Smooth muscle cell (in vitro differentiated cells): Measurements from ENCODE around the gene TPMT. TPM values are rescaled to one million over a fixed set of nuclear protein-coding genes. Genes with fewer than 3 reads are reported as not detected.

Experiments used
- DNase-seq: peaks from one replicate; lab custom pipeline; 2025; ENCODE audit not compliant: unreplicated experiment; lab: John Stamatoyannopoulos, UW
- H2AFZ ChIP-seq: fragments of 200-600 bp; sonication (generic); 2 replicates; pipeline ENCODE4 v1.6.0; 2016; ENCODE audit warnings: antibody characterized with exemption, low read depth, mild to moderate bottlenecking
- H3F3A ChIP-seq: fragments of 200-600 bp; sonication (generic); 2 replicates; pipeline ENCODE4 v1.6.0; 2017; ENCODE audit warnings: antibody characterized with exemption, low read depth
- H3K27ac ChIP-seq: fragments of 200-600 bp; sonication (generic); 2 replicates; pipeline ENCODE4 v1.5.1; 2016; ENCODE audit warnings: low read depth, mild to moderate bottlenecking
- H3K27me3 ChIP-seq: fragments of 200-600 bp; sonication (generic); 2 replicates; pipeline ENCODE4 v1.6.1; 2016; ENCODE audit warnings: low read depth, mild to moderate bottlenecking
- H3K36me3 ChIP-seq: fragments of 200-600 bp; sonication (generic); 2 replicates; pipeline ENCODE4 v1.5.1; 2016; ENCODE audit warnings: low read depth
- H3K4me1 ChIP-seq: fragments of 200-600 bp; sonication (generic); 2 replicates; pipeline ENCODE4 v1.5.1; 2016; ENCODE audit warnings: low read depth
- H3K4me2 ChIP-seq: fragments of 200-600 bp; sonication (generic); 2 replicates; pipeline ENCODE4 v1.6.0; 2016; ENCODE audit warnings: mild to moderate bottlenecking
- H3K4me3 ChIP-seq: fragments of 200-600 bp; sonication (generic); 2 replicates; pipeline ENCODE4 v1.5.1; 2016; ENCODE audit warnings: mild to moderate bottlenecking
- H3K79me2 ChIP-seq: fragments of 200-600 bp; sonication (generic); 2 replicates; pipeline ENCODE4 v1.6.0; 2016; ENCODE audit warnings: low read depth, mild to moderate bottlenecking
- H3K9ac ChIP-seq: fragments of 200-600 bp; sonication (generic); 2 replicates; pipeline ENCODE4 v1.6.0; 2016; ENCODE audit warnings: low read depth
- H3K9me3 ChIP-seq: fragments of 200-600 bp; sonication (generic); replicated peaks from 2 replicates; pipeline ENCODE4 v1.5.1; 2016; ENCODE audit warnings: low read depth
- H4K20me1 ChIP-seq: fragments of 200-600 bp; sonication (generic); 2 replicates; pipeline ENCODE4 v1.6.0; 2016; ENCODE audit warnings: low read depth
- CTCF ChIP-seq: fragments of 200-600 bp; sonication (generic); IDR thresholded peaks from 2 replicates; pipeline ENCODE4 v1.5.1; 2017; ENCODE audit warnings: borderline replicate concordance, mild to moderate bottlenecking, antibody characterized with exemption; ENCODE audit not compliant: insufficient read depth, poor library complexity, severe bottlenecking
- WGBS: methylation state at CpG from one replicate; pipeline ENCODE4 v1.1.7; 2016; ENCODE audit warnings: low lambda C conversion rate; 5-methylcytosine and 5-hydroxymethylcytosine counted together
- polyA plus RNA-seq: library from polyadenylated mRNA; unstranded; fragments of >200 nt; fragmentation: Nextera tagmentation; extraction: Ambion mirVana; gene quantifications from 2 replicates; pipeline ENCODE4 v1.2.1, GENCODE V29; 2016
- total RNA-seq: library from RNA; depleted of rRNA; stranded (reverse); fragments of >200 nt; gene quantifications from 2 replicates; pipeline ENCODE4 v1.2.3, GENCODE V29; 2014

Gene TPMT
- total and polyA plus RNA-seq, 2 experiments from 2014 or later: 4.9 to 9.6 TPM

GRCh38 chr6:18115356-18115755, 39.5 kb downstream of the TPMT start:
- Histone ChIP-seq H3F3A (no peaks in the 10 kb centered on the region), H3K79me2 (no peaks in the 10 kb centered on the region), H3K4me3 (no peak overlapping the region), H4K20me1 (no peaks in the 10 kb centered on the region), H3K4me2 (no peak overlapping the region), H3K9me3 (no peaks in the 10 kb centered on the region), H3K27me3 (no peaks in the 10 kb centered on the region), H3K27ac (peak overlapping the region; percentile 67), H3K4me1 (no peaks in the 10 kb centered on the region), H3K36me3 (no peaks in the 10 kb centered on the region), H3K9ac (no peak overlapping the region), H2AFZ (no peak overlapping the region)
- no peak for DNase-seq
- WGBS: 58% methylated on average over 2 of the region's 2 CpGs
- no peak for TF ChIP-seq CTCF

- Histone ChIP-seq H3K4me1 (no peaks in the 10 kb centered on the region), H4K20me1 (no peaks in the 10 kb centered on the region), H3K4me3 (no peak overlapping the region), H3K36me3 (no peaks in the 10 kb centered on the region), H3K9ac (no peak overlapping the region), H3K79me2 (no peaks in the 10 kb centered on the region), H3F3A (no peaks in the 10 kb centered on the region), H3K27me3 (no peaks in the 10 kb centered on the region), H3K9me3 (no peaks in the 10 kb centered on the region), H2AFZ (no peak overlapping the region), H3K27ac (no peak overlapping the region), H3K4me2 (no peak overlapping the region)
- DNase-seq: no peak
- TF ChIP-seq CTCF: no peak
Observed at GRCh38 chr6:18110162-18110561, 44.7 kb downstream of the TPMT start.

- no peak for TF ChIP-seq CTCF
- no peaks in the 10 kb centered on the region for H3K27me3 ChIP-seq
- no peaks in the 10 kb centered on the region for H3K4me1 ChIP-seq
- H3K4me2 ChIP-seq: no peak overlapping the region
- no peak overlapping the region for H2AFZ ChIP-seq
- H3K9me3 ChIP-seq: no peaks in the 10 kb centered on the region
- H3F3A ChIP-seq: no peaks in the 10 kb centered on the region
- no peak overlapping the region for H3K4me3 ChIP-seq
- H3K36me3 ChIP-seq: no peaks in the 10 kb centered on the region
- no peak for DNase-seq
- no peaks in the 10 kb centered on the region for H4K20me1 ChIP-seq
- no peaks in the 10 kb centered on the region for H3K79me2 ChIP-seq
- WGBS: 100% methylated on average over 1 of the region's 1 CpG
- H3K27ac ChIP-seq: no peak overlapping the region
- no peak overlapping the region for H3K9ac ChIP-seq
Observed at GRCh38 chr6:18107061-18107460, 47.8 kb downstream of the TPMT start.

- Histone ChIP-seq H3K9me3 (no peaks in the 10 kb centered on the region), H3K4me3 (no peak overlapping the region), H4K20me1 (no peaks in the 10 kb centered on the region), H3K36me3 (no peaks in the 10 kb centered on the region), H3K9ac (no peak overlapping the region), H3K27ac (no peak overlapping the region), H3K27me3 (no peaks in the 10 kb centered on the region), H3K4me1 (no peaks in the 10 kb centered on the region), H3K79me2 (no peaks in the 10 kb centered on the region), H2AFZ (no peak overlapping the region), H3F3A (no peaks in the 10 kb centered on the region), H3K4me2 (no peak overlapping the region)
- no peak for TF ChIP-seq CTCF
- WGBS: 94% methylated on average over 6 of the region's 6 CpGs
- no peak for DNase-seq
Observed at GRCh38 chr6:18102783-18103509, 51.9 kb downstream of the TPMT start.
